K562 (cell line): Measurements from ENCODE around the gene RNF40. TPM values are rescaled to one million over a fixed set of nuclear protein-coding genes. Genes with fewer than 3 reads are reported as not detected.
A peak's percentile ranks its signal among the peaks of the same experiment; 100 is the strongest.

Experiments
- ATAC-seq: fragments of 200-7000 bp; cut with Tn5 transposase; 3 replicates; pipeline ENCODE4 v1.9.1; 2020; ENCODE audit warnings: moderate library complexity
- BruUV-seq: library from RNA; stranded (reverse); fragments of 400-500 nt; replicated peaks from 2 replicates; lab custom pipeline; 2021; lab: Mats Ljungman, UMichigan
- CTCF ChIA-PET: fragments of 300-600 bp; formaldehyde crosslinking; extraction: SDS; loops from one replicate; lab custom pipeline; 2021; ENCODE audit warnings: low intra/inter-chr PET ratio; lab: Yijun Ruan, JAX
- POLR2A ChIA-PET: fragments of 300-600, 350-650 bp; sonication (Branson Sonifier 250); formaldehyde crosslinking; extraction: SDS; loops from one replicate; lab custom pipeline; 2021; ENCODE audit warnings: antibody characterized with exemption, inconsistent platforms; lab: Yijun Ruan, JAX
- DNase-seq, 4 experiments: peaks; one replicate each; pipeline versions ENCODE4 v3.0.0 to v3.0.0-alpha.2; 2011 to 2018; ENCODE audit warnings: low spot score in 3 of 4, mixed read lengths in 3 of 4; ENCODE audit errors: extremely low read depth in 1 of 4
- FAIRE-seq: peaks from 2 replicates; lab custom pipeline; 2011; peaks lifted over from hg19 to GRCh38; lab: Jason Lieb, UNC
- H2AFZ ChIP-seq: 2 replicates; pipeline ENCODE4 v1.6.0; 2011; ENCODE audit warnings: low read depth, low read length, control low read depth, inconsistent platforms
- H3K27ac ChIP-seq: fragments of 200-600 bp; 3 replicates; pipeline ENCODE4 v1.8.0; 2011; ENCODE audit warnings: low read depth, mild to moderate bottlenecking, control low read depth, inconsistent platforms, low read length, moderate library complexity, mixed read lengths; ENCODE audit errors: extremely low read depth
- H3K27me3 ChIP-seq, 2 experiments: fragments of 300-600 bp in 1 of 2; 2 replicates in 1 of 2; 3 replicates in 1 of 2; pipeline versions ENCODE4 v1.6.0 to v1.8.0; 2011; ENCODE audit warnings: inconsistent platforms in 2 of 2, low read length in 2 of 2, mild to moderate bottlenecking in 1 of 2, mixed read lengths in 1 of 2, moderate library complexity in 1 of 2; ENCODE audit not compliant: control insufficient read depth in 2 of 2, insufficient read depth in 2 of 2
- H3K36me3 ChIP-seq: fragments of 300-600 bp; 3 replicates; pipeline ENCODE4 v1.8.0; 2011; ENCODE audit warnings: mild to moderate bottlenecking, low read length, inconsistent platforms; ENCODE audit not compliant: control insufficient read depth, insufficient read depth
- H3K4me1 ChIP-seq, 2 experiments: fragments of 200-600 bp in 1 of 2; replicated peaks in 1 of 2; 2 replicates in 1 of 2; 3 replicates in 1 of 2; pipeline versions ENCODE4 v1.5.1 to v1.8.0; 2011; ENCODE audit warnings: inconsistent platforms in 2 of 2, low read length in 2 of 2, mild to moderate bottlenecking in 1 of 2, mixed read lengths in 1 of 2, moderate library complexity in 1 of 2; ENCODE audit not compliant: control insufficient read depth in 2 of 2, insufficient read depth in 2 of 2
- H3K4me2 ChIP-seq: 2 replicates; pipeline ENCODE4 v1.6.1; 2011; ENCODE audit warnings: low read length, control low read depth, inconsistent platforms, mixed read lengths; ENCODE audit not compliant: insufficient read depth
- H3K4me3 ChIP-seq: fragments of 200-600 bp; sonication (generic), shearing (Covaris generic); 2 replicates; pipeline ENCODE4 v1.5.1; 2016; ENCODE audit warnings: control low read depth, inconsistent platforms
- H3K79me2 ChIP-seq: fragments of 200-600 bp; 3 replicates; pipeline ENCODE4 v1.8.0; 2011; ENCODE audit warnings: low read length, inconsistent platforms; ENCODE audit not compliant: control insufficient read depth, insufficient read depth
- H3K9ac ChIP-seq, 2 experiments: 2 replicates each; pipeline versions ENCODE4 v1.6.0 to v1.6.1; 2011; ENCODE audit warnings: low read depth in 2 of 2, low read length in 2 of 2, control low read depth in 1 of 2, inconsistent platforms in 1 of 2, mild to moderate bottlenecking in 1 of 2, mixed read lengths in 1 of 2; ENCODE audit not compliant: insufficient read depth in 1 of 2
- H3K9me1 ChIP-seq: one replicate; pipeline ENCODE4 v1.6.0; 2011; ENCODE audit warnings: inconsistent platforms, mild to moderate bottlenecking, low read length, moderate library complexity; ENCODE audit not compliant: control insufficient read depth, insufficient read depth
- H3K9me3 ChIP-seq: replicated peaks from 2 replicates; pipeline ENCODE4 v1.5.1; 2011; ENCODE audit warnings: low read depth, low read length, inconsistent platforms; ENCODE audit not compliant: control insufficient read depth, insufficient read depth
- H4K20me1 ChIP-seq: replicated peaks from 2 replicates; pipeline ENCODE4 v1.6.1; 2011; ENCODE audit warnings: low read length, inconsistent platforms, mixed read lengths; ENCODE audit not compliant: control insufficient read depth, insufficient read depth
- BDP1 ChIP-seq: IDR thresholded peaks from 3 replicates; pipeline ENCODE4 v1.6.1; 2011; ENCODE audit not compliant: insufficient read length, insufficient read depth
- BRD4 ChIP-seq: fragments of 200-600 bp; sonication (generic); IDR thresholded peaks from 2 replicates; pipeline ENCODE4 v1.6.1; 2017; ENCODE audit warnings: inconsistent platforms
- BRF2 ChIP-seq: IDR thresholded peaks from 3 replicates; pipeline ENCODE4 v1.6.1; 2011; ENCODE audit warnings: borderline replicate concordance, mild to moderate bottlenecking; ENCODE audit not compliant: insufficient read length, insufficient read depth
- CHD1 ChIP-seq: fragments of 200-600 bp; sonication (generic); IDR thresholded peaks from one replicate; pipeline ENCODE4 v1.6.1; 2012; ENCODE audit warnings: mild to moderate bottlenecking, moderate library complexity, low read length, inconsistent platforms
- CHD2 ChIP-seq: IDR thresholded peaks from 2 replicates; pipeline ENCODE4 v1.6.1; 2011; ENCODE audit warnings: low read depth, low read length
- CREB5 ChIP-seq: fragments of 250-450 bp; sonication (Bioruptor Pico); IDR thresholded peaks from 2 replicates; pipeline ENCODE4 v1.5.0; 2020; ENCODE audit warnings: mild to moderate bottlenecking
- KLF6 ChIP-seq: fragments of 250-450 bp; sonication (Bioruptor Pico); IDR thresholded peaks from 2 replicates; pipeline ENCODE4 v1.4.0; 2020; ENCODE audit warnings: mild to moderate bottlenecking, moderate library complexity, borderline replicate concordance
- MAX ChIP-seq: sonication (generic); formaldehyde crosslinking; IDR thresholded peaks from 2 replicates; pipeline ENCODE4 v1.9.0; 2022; ENCODE audit warnings: mild to moderate bottlenecking, missing genetic modification reagents
- PCBP2 ChIP-seq: fragments of 200-400 bp; formaldehyde crosslinking; IDR thresholded peaks from 2 replicates; pipeline ENCODE4 v1.6.1; 2018; ENCODE audit warnings: low read length, low read depth, mild to moderate bottlenecking, moderate library complexity; ENCODE audit not compliant: poor library complexity, severe bottlenecking
- PHB ChIP-seq: fragments of 250-450 bp; sonication (Bioruptor Pico); IDR thresholded peaks from 2 replicates; pipeline ENCODE4 v1.5.0; 2021
- POLR2AphosphoS5 ChIP-seq: IDR thresholded peaks from 2 replicates; pipeline ENCODE4 v1.6.1; 2011; ENCODE audit warnings: mild to moderate bottlenecking, low read depth, low read length, moderate library complexity; ENCODE audit not compliant: control insufficient read depth, insufficient read depth
- TCF7 ChIP-seq: sonication (generic); IDR thresholded peaks from 2 replicates; pipeline ENCODE4 v1.6.1; 2016; ENCODE audit warnings: antibody characterized with exemption, borderline replicate concordance
- TCF7L2 ChIP-seq: fragments of 150-350 bp; IDR thresholded peaks from 2 replicates; pipeline ENCODE4 v1.6.1; 2016; ENCODE audit warnings: low read depth, mild to moderate bottlenecking, low read length, moderate library complexity
- TFE3 ChIP-seq: fragments of 450-650 bp; formaldehyde crosslinking; IDR thresholded peaks from 2 replicates; pipeline ENCODE4 v1.4.0; 2020; ENCODE audit warnings: mild to moderate bottlenecking, mixed read lengths
- ZFP1 ChIP-seq: fragments of 450-650 bp; formaldehyde crosslinking; IDR thresholded peaks from 2 replicates; pipeline ENCODE4 v1.4.0; 2020; ENCODE audit warnings: mild to moderate bottlenecking, mixed read lengths
- ZNF282 ChIP-seq: sonication (generic); formaldehyde crosslinking; IDR thresholded peaks from 2 replicates; pipeline ENCODE4 v1.8.1; 2023; ENCODE audit warnings: missing genetic modification reagents
- ZNF57 ChIP-seq: fragments of 450-650 bp; formaldehyde crosslinking; IDR thresholded peaks from 2 replicates; pipeline ENCODE4 v1.4.0; 2020; ENCODE audit warnings: mild to moderate bottlenecking, moderate library complexity
- ZNF707 ChIP-seq: fragments of 250-450 bp; sonication (Bioruptor Pico); conservative IDR thresholded peaks from 2 replicates; pipeline ENCODE4 v1.8.0; 2022; ENCODE audit warnings: inconsistent platforms, mild to moderate bottlenecking, moderate library complexity
- WGBS: fragments of 100-300 bp; shearing (Covaris generic); methylation state at CpG from one replicate; pipeline ENCODE4 v1.1.6; 2016; ENCODE audit warnings: low coverage, mixed read lengths; ENCODE audit not compliant: insufficient coverage; ENCODE audit errors: missing lambda C conversion rate; 5-methylcytosine and 5-hydroxymethylcytosine counted together
- in situ Hi-C: fragments of 300-500 bp; cut with MboI; formaldehyde crosslinking; loops from 4 replicates; pipeline ENCODE4 v1.15.0; 2018; ENCODE audit warnings: inconsistent platforms, mixed read lengths
- intact Hi-C: fragments of 100-400 bp; cut with micrococcal nuclease; formaldehyde crosslinking; loops from 2 replicates; pipeline ENCODE4 v1.14.2; 2022
- polyA plus RNA-seq, 8 experiments: library from polyadenylated mRNA; depleted of rRNA in 4 of 8; stranded (reverse) in 5 of 8; unstranded in 3 of 8; fragments of >200 nt; fragmentation: Nextera tagmentation in 2 of 8; fragmentation: Illumina TruSeq in 1 of 8; extraction: Ambion mirVana in 2 of 8; extraction: Trizol in 1 of 8; gene quantifications; 2 replicates each; pipeline versions ENCODE4 v1.2.1 to v1.2.3, GENCODE V29; 2011 to 2014; ENCODE audit warnings: inconsistent platforms in 1 of 8, missing spikeins in 1 of 8
- total RNA-seq, 7 experiments: library from RNA; depleted of rRNA in 6 of 7; stranded (reverse); fragments of >200 nt in 6 of 7; fragmentation: Illumina TruSeq in 2 of 7; extraction: Trizol in 2 of 7; gene quantifications; 2 replicates each; pipeline versions ENCODE4 v1.2.1 to v1.2.3, GENCODE V29; 2011 to 2021; ENCODE audit warnings: low replicate concordance in 1 of 7

Gene RNF40
- total and polyA plus RNA-seq, 9 of the 15 experiments (the other 6 are each of a cell fraction or from before 2014, with no cell fraction given), result 6.2 to 129 (median 81.5) TPM

- peaks cover 8 to 17% of the 10 kb centered on the region in 2 experiments; a peak in 4 of 5 replicates for H3K4me1 ChIP-seq
- H3K9ac ChIP-seq, result peak within 1 kb of the TSS; percentile 79 to 96
- ChIA-PET POLR2A (interaction anchor here (0.6 to 2.3 kb wide), 23 partner anchors 9 to 515 kb away, joined by 3 to 24 read pairs (median 5); no protein-coding TSS in a partner anchor), CTCF (no interaction called here)
- H3K27me3 ChIP-seq, result no peaks in the 10 kb centered on the region
- H3K9me1 ChIP-seq, result no peaks in the 10 kb centered on the region
- no peaks in the 10 kb centered on the region for H4K20me1 ChIP-seq
- intact Hi-C loops, result loop anchor here (2.0 kb wide), 1 partner anchor 15 kb away; the partner anchor contains the start of genes CFAP119 and RNF40
- DNase-seq (peak; percentile 93 to 100 (median 95)), ATAC-seq (peak; percentile 100), FAIRE-seq (peak; percentile 100)
- peak within 1 kb of the TSS; percentile 87 for H3K27ac ChIP-seq
- in situ Hi-C loops, result no loop called here
- peak within 1 kb of the TSS; percentile 68 for H3K4me3 ChIP-seq
- peak within 1 kb of the TSS; percentile 84 for H3K4me2 ChIP-seq
- peaks cover 57% of the 10 kb centered on the region for H3K36me3 ChIP-seq
- BruUV-seq, result TSS peak; percentile 96
- no peaks in the 10 kb centered on the region for H3K9me3 ChIP-seq
- peaks cover 27% of the 10 kb centered on the region for H3K79me2 ChIP-seq
- H2AFZ ChIP-seq, result peak within 1 kb of the TSS; percentile 92
- WGBS, result 5% methylated on average over 38 of the region's 60 CpGs
- TF ChIP-seq POLR2AphosphoS5, result peak; percentile 68
- TF ChIP-seq TCF7L2, result no peak
- no peak for TF ChIP-seq CHD1
- peak; percentile 95 for TF ChIP-seq TFE3 (CRISPR knock-in tag)
- TF ChIP-seq BDP1, result no peak
- TF ChIP-seq ZFP1 (CRISPR knock-in tag), result no peak
- no peak for TF ChIP-seq BRF2
- no peak for TF ChIP-seq PHB (CRISPR knock-in tag)
- no peak for TF ChIP-seq TCF7
- no peak for TF ChIP-seq KLF6 (CRISPR knock-in tag)
- no peak for TF ChIP-seq BRD4
- TF ChIP-seq PCBP2, result no peak
- TF ChIP-seq CREB5 (CRISPR knock-in tag), result no peak
- TF ChIP-seq ZNF707 (CRISPR knock-in tag), result no peak
- TF ChIP-seq MAX (CRISPR knock-in tag), result peak; percentile 84
- no peak for TF ChIP-seq ZNF57 (CRISPR knock-in tag)
- TF ChIP-seq ZNF282 (CRISPR knock-in tag), result no peak
- TF ChIP-seq CHD2, result no peak
Measured at GRCh38 chr16:30747799-30748633, 14.1 kb upstream of the RNF40 start, which contains the start of gene PHKG2. Gene PHKG2 (plus strand): TSS chr16:30748425. CDS start chr16:30748821, 396 bp downstream.
